MM.1S (cell line): ENCODE results near the gene MRC1.

ENCODE experiments used
- EZH2 ChIP-seq: fragments of 300-600 bp; sonication (generic); optimal IDR thresholded peaks from 2 replicates; pipeline ENCODE3; 2017; ENCODE audit warnings: low read depth, mild to moderate bottlenecking, antibody characterized with exemption, low read length, mixed read lengths
- TF ChIP-seq, protein P1 (sequence below): fragments of 300-600 bp; sonication (generic); IDR thresholded peaks from 2 replicates; pipeline ENCODE4 v1.5.1; 2016; ENCODE audit warnings: antibody characterized with exemption, low read length, mixed read lengths

- TF ChIP-seq, protein P1, sequence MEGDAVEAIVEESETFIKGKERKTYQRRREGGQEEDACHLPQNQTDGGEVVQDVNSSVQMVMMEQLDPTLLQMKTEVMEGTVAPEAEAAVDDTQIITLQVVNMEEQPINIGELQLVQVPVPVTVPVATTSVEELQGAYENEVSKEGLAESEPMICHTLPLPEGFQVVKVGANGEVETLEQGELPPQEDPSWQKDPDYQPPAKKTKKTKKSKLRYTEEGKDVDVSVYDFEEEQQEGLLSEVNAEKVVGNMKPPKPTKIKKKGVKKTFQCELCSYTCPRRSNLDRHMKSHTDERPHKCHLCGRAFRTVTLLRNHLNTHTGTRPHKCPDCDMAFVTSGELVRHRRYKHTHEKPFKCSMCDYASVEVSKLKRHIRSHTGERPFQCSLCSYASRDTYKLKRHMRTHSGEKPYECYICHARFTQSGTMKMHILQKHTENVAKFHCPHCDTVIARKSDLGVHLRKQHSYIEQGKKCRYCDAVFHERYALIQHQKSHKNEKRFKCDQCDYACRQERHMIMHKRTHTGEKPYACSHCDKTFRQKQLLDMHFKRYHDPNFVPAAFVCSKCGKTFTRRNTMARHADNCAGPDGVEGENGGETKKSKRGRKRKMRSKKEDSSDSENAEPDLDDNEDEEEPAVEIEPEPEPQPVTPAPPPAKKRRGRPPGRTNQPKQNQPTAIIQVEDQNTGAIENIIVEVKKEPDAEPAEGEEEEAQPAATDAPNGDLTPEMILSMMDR = no peak
- TF ChIP-seq EZH2 = no peak
These were observed 8.2 kb downstream of the MRC1 start for GRCh38 chr10:17817316-17817715.
